ENCODE data around the gene PTPRK.

PTPRK gene

DNA sequence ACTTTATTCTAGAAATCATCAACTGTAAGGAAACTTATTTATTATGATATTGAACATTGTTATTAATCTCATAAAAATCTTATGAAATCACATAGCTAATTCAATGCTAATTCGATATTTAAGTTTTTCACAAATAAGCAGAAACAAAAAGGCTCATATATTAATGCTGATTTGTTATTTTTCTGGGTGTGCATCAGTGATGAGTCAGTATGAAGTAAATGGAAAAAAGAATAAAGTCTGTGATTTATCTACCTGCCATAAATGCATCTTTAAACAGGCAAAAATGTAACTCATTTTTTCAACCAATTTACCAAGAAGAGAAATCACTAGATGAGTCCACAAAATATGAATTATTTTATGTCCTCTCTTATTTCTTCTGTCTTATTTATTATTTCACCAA lies 253.5 kb downstream of the PTPRK start:
- Histone ChIP-seq H3K4me1 (ENCODE audit: insufficient read depth, low read length) (no peaks in the 10 kb centered on the region), H3K9me3 (ENCODE audit: control insufficient read depth, insufficient read depth, low read length) (no peaks in the 10 kb centered on the region; the same call in none of the 2 replicates), H3K36me3 (ENCODE audit: insufficient read depth, low read length) (no peaks in the 10 kb centered on the region), H3K9ac (ENCODE audit: low read depth, low read length) (no peak overlapping the region)

DNA sequence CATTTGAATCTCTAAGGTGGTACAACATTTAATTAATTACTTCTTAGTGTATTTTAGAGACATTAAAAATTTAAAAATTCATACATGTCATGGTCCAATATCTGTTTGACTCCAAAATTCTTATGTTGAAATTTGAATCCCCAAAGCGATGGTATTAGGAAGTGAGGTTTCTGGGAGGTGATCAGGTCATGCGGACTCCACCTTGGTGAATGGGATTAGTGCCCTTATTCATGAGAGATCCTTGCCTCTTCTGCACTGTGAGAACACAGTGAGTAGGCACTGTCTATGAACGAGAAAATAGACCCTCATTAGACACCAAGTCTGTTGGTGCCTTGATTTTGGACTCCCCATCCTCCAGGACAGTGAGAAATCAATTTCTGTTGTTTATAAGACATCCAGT lies 254.7 kb downstream of the PTPRK start:
- H3K9ac ChIP-seq (ENCODE audit: low read depth, low read length), result no peak overlapping the region
- no peaks in the 10 kb centered on the region; the same call in none of the 2 replicates for H3K9me3 ChIP-seq (ENCODE audit: control insufficient read depth, insufficient read depth, low read length)
- no peaks in the 10 kb centered on the region for H3K4me1 ChIP-seq (ENCODE audit: insufficient read depth, low read length)
- H3K36me3 ChIP-seq (ENCODE audit: insufficient read depth, low read length), result no peaks in the 10 kb centered on the region

DNA sequence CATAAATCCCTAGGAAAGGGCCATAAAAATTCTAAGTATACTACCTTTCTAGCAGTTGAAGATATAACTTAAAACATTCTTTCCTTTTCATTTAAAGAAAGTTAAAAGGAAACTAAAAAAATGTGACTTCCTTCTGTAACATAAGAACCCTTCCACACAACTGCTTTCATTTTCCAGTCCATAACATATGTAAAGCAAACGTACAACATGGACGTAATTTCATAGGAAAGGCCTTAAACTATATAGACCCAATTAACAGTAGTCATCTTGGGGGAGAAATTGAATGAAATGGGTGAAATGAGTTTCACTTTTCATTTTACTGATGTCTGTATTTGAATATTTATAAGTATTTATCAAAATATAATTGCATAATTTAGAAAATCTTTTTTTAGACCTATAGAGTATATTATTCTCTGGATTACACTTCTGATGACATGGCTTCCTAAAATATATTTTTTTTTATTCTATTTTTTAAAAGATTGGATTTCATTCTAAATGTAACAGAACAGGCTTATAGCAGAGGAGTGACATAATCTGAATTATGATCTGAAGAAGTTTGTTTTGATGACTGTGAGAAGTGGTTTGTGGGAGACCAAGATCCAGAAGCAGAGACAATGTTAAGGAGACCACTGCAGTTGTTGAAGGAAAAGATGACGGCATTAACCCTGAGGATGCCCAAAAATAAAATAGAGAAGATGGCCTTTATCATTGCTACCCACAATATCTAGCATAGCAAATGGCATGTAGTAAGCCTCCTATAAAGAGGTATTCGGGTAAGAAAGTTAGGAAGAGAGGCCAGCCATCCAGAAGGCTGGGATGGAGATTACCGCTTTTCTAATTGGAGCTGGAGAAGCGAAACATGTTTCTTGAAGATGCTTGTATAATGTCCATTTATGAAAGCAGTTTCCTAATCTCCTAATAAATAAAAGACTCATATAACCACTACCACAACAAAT lies 260.4 kb downstream of the PTPRK start:
- H3K9ac ChIP-seq (ENCODE audit: low read depth, low read length), result no peak overlapping the region
- H3K9me3 ChIP-seq (ENCODE audit: control insufficient read depth, insufficient read depth, low read length), result no peaks in the 10 kb centered on the region; the same call in none of the 2 replicates
- H3K4me1 ChIP-seq (ENCODE audit: insufficient read depth, low read length), result no peaks in the 10 kb centered on the region
- no peaks in the 10 kb centered on the region for H3K36me3 ChIP-seq (ENCODE audit: insufficient read depth, low read length)

DNA sequence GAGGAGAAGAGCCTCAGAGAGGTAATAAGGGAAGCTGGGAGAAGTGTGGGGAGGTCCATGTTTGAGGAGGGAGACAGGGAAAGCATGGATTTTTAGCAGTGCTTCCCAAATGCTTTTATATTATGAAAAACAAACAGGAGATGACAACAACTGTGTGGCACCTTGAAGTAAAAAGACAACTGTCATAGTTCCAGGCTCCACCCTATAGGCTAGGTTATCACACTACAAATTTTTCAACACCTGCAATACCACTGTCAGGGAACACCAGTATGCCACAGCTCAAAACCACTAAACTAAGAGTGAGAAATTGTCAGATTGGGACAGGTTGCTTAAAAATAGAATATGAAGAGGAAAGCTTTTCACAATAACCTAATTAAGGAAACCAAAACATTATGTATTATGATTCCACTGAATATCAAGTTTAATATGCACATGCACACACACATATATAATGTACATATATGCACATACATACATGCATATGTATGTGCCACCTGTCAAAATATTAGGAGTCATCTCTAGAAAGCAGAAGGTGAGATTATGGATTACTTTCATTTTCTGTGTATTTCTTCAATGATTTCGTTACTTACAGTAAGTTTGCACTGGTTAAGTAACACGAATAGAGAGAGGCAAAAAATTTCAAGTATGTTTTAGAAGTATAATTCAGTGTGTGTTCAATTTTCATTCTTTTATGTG lies 261.2 kb downstream of the PTPRK start:
- no peaks in the 10 kb centered on the region for H3K36me3 ChIP-seq (ENCODE audit: insufficient read depth, low read length)
- H3K4me1 ChIP-seq (ENCODE audit: insufficient read depth, low read length), result no peaks in the 10 kb centered on the region
- no peaks in the 10 kb centered on the region; the same call in 1 of the 2 replicates for H3K9me3 ChIP-seq (ENCODE audit: control insufficient read depth, insufficient read depth, low read length)
- no peak overlapping the region for H3K9ac ChIP-seq (ENCODE audit: low read depth, low read length)

DNA sequence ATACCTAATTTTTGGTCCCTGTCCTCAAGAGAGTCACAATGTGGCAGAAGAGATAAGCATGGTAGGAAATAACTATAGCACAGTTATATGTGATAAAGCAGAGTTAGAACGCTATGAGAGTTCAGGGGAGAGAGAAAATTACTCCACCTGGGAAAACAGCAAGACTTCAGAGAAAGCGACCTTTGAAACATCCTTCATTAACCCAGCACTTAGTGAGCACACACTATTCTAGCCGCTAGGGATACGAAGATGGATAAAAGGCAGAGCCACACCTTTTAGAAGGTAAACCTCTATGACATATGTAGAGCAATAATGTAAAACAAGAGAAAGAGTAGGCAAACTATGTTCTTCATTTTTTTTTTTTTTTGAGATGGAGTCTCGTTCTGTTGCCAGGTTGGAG lies 264.3 kb downstream of the PTPRK start:
- no peak overlapping the region for H3K9ac ChIP-seq (ENCODE audit: low read depth, low read length)
- H3K4me1 ChIP-seq (ENCODE audit: insufficient read depth, low read length), result peaks cover 10% of the 10 kb centered on the region; the same call in 1 of the 2 replicates

DNA sequence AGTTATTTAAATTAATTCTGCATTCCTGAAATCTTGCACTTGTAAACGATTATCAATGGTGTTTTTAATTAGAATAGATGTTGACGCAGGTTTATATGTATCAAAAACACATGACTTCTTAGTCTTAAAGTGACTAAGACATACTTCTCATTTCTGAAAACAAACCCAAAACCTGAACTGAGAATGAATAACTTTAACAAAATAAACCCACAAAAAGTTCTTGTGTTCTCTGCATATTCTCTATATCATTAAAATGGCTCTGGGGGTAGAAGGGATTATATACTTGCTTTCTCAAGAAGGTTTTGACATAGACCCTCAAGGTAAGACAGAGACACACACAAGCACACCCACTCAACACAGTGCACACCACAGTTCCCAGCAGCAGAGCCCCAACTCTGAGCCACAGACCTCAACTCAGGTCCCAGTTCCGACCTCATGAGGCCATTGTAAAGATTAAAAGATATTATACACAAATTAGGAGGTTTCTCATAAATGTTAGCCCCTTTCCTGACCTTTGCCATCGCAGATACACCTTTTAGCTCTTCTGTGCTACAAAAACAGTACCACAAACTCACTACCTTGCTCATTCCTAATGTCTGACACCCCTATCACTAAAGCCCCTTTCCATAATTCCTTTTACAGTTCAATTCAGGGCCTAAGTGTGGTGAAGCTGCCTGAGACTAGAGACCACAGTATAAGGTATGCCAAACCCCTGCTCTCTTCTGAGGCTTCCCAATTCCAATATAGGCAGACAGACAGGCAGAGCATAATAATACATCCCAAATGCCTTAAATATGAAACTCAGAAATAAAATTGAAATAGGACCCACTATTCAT lies 267.8 kb downstream of the PTPRK start:
- Histone ChIP-seq H3K9ac (ENCODE audit: low read depth, low read length) (no peak overlapping the region), H3K36me3 (ENCODE audit: insufficient read depth, low read length) (no peaks in the 10 kb centered on the region), H3K4me1 (ENCODE audit: insufficient read depth, low read length) (peaks cover 10% of the 10 kb centered on the region; the same call in 1 of the 2 replicates), H3K9me3 (ENCODE audit: control insufficient read depth, insufficient read depth, low read length) (no peaks in the 10 kb centered on the region)

More for the DNA sequence above, 264.3 kb downstream of the PTPRK start:
- no peaks in the 10 kb centered on the region for H3K36me3 ChIP-seq (ENCODE audit: insufficient read depth, low read length)
- no peaks in the 10 kb centered on the region for H3K9me3 ChIP-seq (ENCODE audit: control insufficient read depth, insufficient read depth, low read length)

DNA sequence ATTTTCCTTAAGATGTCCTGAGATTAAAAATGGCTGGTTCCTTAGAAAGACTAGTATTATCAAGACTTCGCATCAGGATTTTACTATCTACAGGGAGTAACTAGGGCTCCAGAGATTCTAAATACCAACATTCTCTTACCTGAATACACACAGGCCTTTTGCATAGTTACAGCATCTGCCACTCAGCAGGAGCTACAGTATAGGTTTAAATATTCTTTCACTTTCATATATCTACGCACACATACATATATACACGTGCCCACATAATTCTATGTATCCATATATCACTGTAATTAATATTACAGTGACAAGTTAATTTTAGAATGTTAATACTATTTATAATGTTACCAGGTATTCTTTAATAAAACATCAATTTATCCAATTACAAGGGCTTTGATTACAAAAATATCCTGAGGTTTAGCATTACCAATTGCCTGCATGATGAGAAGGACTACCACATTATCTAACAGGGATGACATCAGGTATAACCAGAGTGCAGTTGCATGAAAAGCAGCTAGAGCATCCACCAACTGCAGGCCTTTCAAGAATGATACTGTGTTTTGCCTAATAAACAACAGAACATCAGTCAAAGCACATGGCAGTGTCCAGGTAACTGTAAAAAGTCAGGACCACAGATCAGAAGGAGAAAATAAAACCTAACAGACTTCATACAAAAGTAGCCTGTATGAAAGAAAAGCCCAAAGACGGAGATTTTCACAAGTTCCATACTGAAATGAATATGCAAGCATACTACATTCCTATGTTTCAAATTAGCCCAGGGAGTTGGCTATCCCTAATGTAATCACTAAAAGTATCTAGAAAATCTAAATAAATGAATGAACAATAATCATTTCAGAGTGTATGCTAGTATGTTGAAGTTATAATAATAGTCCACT lies 268.7 kb downstream of the PTPRK start:
- Histone ChIP-seq H3K9ac (ENCODE audit: low read depth, low read length) (no peak overlapping the region), H3K36me3 (ENCODE audit: insufficient read depth, low read length) (no peaks in the 10 kb centered on the region), H3K9me3 (ENCODE audit: control insufficient read depth, insufficient read depth, low read length) (no peaks in the 10 kb centered on the region), H3K4me1 (ENCODE audit: insufficient read depth, low read length) (peaks cover 10% of the 10 kb centered on the region; the same call in 1 of the 2 replicates)

DNA sequence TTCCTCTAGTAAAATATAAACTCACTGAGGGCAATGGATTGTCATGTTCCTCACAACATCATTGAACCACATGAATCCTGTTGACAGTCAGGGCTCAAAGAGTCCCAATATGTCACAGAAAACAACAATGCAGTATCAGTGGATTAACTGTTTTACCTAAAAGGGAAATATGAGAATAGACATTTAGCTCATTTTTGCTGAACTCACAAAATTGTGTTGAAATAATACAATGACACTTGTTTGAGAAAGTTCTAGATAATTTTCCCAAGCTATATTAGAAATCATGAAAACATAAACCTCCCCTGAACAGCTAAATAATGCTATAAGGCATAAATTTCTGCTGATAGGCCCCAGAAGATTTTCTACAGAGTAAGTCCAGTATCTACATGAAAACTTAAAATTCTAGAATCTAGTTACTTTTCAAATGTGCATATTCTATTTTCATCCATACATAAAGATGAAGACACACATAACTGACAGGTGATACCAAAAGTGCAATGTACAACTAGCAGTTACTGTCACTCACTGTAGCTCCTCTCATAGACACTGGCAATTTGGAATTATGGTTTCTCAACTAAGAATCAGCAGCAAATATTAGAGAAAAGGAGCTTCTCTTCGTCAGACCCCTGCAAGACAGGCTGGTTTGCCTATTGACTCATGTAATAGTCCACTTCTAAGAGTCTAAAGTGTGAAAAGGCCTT lies 269.9 kb downstream of the PTPRK start:
- Histone ChIP-seq H3K9me3 (ENCODE audit: control insufficient read depth, insufficient read depth, low read length) (no peaks in the 10 kb centered on the region), H3K4me1 (ENCODE audit: insufficient read depth, low read length) (peaks cover 10% of the 10 kb centered on the region; the same call in 1 of the 2 replicates), H3K36me3 (ENCODE audit: insufficient read depth, low read length) (no peaks in the 10 kb centered on the region), H3K9ac (ENCODE audit: low read depth, low read length) (no peak overlapping the region)

DNA sequence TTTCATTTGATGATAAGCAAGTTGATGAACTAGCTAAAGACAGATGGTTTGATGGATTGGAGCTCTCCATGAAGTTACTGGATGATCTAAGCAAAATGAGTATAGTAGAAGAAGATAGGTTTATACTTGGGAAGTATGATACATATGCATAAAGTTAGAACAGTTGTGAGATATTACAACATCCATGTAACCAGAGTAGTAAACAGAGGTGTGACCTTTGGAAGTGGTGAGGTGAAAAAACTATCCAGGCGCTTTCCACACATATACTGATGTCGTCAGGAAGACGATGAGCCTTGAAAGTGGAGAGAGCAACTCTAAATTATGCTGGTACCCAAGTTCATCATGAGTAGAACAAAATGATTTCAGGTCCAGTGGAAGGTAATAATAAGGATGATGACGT lies 271.0 kb downstream of the PTPRK start:
- H3K9ac ChIP-seq (ENCODE audit: low read depth, low read length), result no peak overlapping the region
- H3K4me1 ChIP-seq (ENCODE audit: insufficient read depth, low read length), result peaks cover 10% of the 10 kb centered on the region; the same call in 1 of the 2 replicates
- H3K36me3 ChIP-seq (ENCODE audit: insufficient read depth, low read length), result no peaks in the 10 kb centered on the region
- no peaks in the 10 kb centered on the region for H3K9me3 ChIP-seq (ENCODE audit: control insufficient read depth, insufficient read depth, low read length)

DNA sequence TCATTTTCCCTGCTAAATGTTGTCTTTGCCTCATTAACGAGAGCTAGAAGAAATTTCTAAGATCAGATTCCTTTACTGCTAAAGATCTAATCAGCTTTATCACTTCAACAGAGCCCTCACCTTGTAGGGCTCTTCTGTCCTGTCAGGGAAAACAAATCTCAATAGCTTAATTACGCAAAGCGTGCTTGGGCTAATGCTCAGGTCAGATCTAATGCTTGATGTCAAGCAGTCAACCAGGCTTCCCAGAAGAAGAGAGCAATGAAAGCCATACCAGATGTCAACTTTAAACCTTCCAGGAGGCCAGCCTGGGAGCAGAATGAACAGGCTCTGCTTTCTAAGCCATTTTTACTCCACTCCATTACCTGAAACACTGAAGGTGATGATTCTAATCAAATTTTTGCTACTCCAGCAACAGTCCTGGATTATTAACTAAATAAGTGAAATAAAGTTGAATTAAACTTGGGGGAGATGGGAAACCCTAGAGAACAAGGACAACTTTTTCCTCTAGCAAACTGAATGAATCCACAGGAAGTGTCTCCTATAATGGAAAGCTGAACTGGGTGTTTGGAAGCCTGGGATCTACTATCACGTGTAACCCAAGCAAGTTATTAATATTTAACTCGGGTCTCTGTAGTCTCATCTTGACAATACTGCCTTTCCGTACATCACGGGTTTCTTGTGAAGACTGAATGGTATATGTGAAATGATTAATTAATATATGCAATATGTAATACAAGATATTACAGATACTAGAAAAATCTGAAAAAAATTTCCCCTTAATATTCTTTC lies 273.7 kb downstream of the PTPRK start:
- Histone ChIP-seq H3K4me1 (ENCODE audit: insufficient read depth, low read length) (peaks cover 3% of the 10 kb centered on the region; the same call in 1 of the 2 replicates), H3K9me3 (ENCODE audit: control insufficient read depth, insufficient read depth, low read length) (no peaks in the 10 kb centered on the region), H3K9ac (ENCODE audit: low read depth, low read length) (no peak overlapping the region), H3K36me3 (ENCODE audit: insufficient read depth, low read length) (no peaks in the 10 kb centered on the region)

DNA sequence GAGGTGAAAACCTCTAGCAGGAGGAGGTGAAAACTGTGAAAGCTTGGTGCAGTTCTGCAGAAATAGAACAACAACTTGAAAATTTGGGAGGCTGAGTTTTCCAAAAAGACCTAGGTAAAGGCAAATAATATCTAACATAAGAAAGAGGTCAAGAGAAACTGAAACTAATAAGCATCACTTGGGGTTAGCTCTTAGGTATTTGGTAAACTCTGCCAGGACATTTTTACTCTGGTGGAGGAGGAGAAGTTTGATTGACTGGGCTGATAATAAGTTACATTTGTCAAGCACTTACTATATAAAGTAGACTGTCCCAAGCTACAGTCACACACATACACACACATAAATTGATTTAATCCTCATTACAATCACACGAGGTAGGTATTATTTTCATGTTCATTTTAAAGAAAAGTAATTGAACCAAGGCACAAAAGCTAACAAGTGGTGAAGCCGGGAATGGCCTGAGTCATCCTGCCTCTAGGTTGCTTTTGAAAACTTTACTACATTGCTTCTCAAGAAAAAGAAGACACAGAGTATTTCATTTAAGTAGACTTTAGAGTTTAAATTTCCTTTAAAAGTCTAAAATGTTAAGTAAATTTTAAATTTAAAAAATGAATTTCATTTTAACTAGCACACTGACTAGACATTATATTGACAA lies 275.5 kb downstream of the PTPRK start:
- no peak overlapping the region for H3K9ac ChIP-seq (ENCODE audit: low read depth, low read length)
- no peaks in the 10 kb centered on the region for H3K9me3 ChIP-seq (ENCODE audit: control insufficient read depth, insufficient read depth, low read length)
- H3K4me1 ChIP-seq (ENCODE audit: insufficient read depth, low read length), result no peaks in the 10 kb centered on the region
- H3K36me3 ChIP-seq (ENCODE audit: insufficient read depth, low read length), result no peaks in the 10 kb centered on the region
